NCI-H1048 (cell line): ENCODE results near the gene RHOB.
"Not testable (repeated sequence)": the region's sequence is repeated elsewhere in the genome, so short reads cannot be mapped to it uniquely, and the experiment has no call there.

Source experiments
- DNase-seq: peaks from one replicate; lab custom pipeline; 2025; lab: John Stamatoyannopoulos, UW

Gene RHOB

DNA sequence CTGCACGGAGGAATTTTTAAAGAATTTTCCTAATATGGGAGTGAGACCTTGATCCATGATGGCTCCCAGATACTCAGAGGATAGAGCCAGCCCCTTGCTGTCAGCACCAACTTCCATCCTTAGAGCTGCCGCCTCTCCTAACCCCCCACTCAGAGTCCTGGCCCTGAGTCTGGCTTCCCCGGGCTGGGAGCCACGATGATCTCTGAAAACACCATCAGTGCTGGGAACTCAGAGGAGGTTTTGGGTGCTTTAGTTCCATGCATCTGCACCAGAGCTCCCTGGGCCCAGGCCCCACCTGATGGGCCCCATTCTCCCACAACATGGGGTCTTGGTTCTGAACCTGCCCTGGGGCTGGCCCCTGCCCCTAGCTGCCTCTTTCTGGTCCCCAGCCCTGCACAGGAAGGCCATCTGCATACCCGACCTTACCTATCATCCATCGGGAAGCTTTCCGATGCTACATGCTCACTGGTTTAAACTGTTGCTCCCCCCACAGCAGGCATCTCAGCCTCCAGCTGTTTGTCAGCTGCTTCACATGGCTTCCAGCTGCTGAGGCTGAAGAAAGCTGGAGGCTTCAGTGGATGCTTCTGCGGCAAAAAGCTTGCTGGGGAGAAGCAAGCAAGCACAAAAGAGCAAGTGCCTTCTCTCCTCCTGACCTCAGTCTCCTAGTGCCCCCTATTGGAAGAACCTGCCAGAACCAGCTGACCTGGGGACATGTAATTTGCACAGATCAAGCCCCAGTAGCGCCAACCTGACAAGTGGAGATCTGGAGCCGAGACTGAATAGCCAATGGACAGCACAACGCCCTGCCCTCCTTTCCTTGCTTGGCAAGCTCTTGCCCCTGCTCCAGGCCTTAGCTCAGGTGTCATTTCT lies 24.2 kb upstream of the RHOB start:
- no peak for DNase-seq

GRCh38 chr2:20423359-20423758 lies 23.5 kb upstream of the RHOB start:
- no peak for DNase-seq

GRCh38 chr2:20423847-20424246 lies 23.0 kb upstream of the RHOB start:
- DNase-seq: no peak

DNA sequence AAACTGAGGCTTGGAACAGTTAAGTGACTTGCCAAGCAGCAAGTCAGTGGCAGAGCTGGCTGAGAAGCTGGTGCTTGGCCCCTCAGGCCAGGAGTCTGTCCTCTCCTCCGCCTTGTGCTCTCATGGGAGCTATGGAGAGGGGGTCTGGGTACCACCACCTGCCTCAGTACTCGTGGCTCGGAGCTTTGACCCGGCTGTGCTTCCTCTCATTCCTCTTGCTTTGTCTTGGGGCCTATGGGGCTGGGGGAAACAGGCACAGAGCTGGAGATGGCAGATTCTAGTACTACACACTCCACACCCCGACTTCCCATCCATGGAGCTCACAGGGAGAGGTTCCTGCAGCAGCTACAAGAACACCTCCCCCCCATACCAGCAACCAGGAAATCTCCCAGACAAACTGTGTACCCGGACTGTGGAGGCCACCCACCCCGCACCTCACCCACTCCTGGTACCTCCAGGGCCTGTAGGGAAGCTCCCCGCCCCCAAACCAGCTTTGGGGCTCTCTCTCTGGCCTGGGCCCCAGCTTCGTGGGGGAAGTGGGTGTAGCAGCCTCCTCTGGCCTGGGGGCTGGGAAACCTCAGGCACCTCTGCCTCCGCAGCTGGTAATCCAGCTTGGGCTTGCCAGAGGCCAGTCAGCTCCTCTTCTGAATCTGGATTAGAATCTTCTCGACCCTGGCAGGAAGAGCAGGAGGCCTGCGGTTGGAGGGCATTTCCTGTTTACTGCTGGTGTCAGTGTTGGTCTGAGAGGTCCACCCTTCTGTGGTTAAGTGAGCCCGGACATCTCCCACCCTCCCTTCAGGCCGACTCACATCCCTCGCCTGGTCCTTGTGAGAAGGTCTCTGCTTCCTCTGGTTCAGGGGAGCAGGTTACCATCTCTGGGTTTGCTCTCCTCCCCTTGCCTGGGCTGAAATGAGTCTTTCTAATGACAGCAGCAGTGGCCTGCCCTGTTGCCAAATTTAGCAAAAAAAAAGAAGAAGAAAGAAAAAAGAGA lies 22.3 kb upstream of the RHOB start:
- no peak for DNase-seq

- no peak for DNase-seq
Observed at GRCh38 chr2:20425371-20425881, 21.4 kb upstream of the RHOB start.

DNA sequence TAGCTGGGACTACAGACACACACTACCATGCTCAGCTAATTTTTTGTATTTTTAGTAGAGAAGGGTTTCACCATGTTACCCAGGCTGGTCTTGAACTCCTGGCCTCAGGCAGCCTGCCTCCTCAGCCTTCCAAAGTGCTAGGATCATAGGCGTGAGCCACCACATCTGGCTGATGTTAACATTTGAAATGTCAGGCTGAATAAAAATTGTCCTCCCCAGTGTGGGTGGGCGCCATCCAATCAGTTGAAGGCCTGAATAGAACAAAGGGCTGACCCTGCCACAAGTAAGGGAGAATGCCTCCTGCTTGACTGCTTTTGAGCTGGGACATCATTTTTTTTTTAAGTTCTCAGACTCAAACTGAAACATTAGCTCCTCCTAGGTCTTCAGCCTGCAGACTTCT lies 21.0 kb upstream of the RHOB start:
- no peak for DNase-seq

GRCh38 chr2:20427931-20428526 lies 18.8 kb upstream of the RHOB start:
- DNase-seq: no peak

- DNase-seq: no peak
Observed at GRCh38 chr2:20428717-20429490, 18.0 kb upstream of the RHOB start.

- no peak for DNase-seq
Observed at GRCh38 chr2:20429528-20429927, 17.3 kb upstream of the RHOB start.

- no peak for DNase-seq
Observed at GRCh38 chr2:20430035-20430434, 16.8 kb upstream of the RHOB start.

GRCh38 chr2:20430461-20431300 lies 16.2 kb upstream of the RHOB start:
- DNase-seq: no peak

DNA sequence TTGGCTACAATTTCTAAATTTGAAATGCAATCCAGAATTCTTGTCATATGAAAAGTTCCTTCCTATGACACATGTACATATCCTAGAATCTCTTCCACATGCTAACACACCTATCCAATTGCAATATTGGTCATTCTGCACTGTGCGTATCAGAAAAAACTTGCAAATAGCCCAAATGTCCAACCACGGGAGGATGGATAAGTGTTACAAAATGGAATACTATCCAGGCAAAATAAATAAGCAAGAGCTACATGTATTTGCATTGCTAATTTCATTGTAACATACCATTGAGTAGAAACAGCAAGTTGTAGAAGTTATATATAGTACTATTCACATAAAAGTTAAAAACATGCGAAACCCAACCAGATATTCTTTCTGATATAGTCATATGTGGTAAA lies 15.6 kb upstream of the RHOB start:
- DNase-seq: no peak

- DNase-seq: no peak
Observed at GRCh38 chr2:20431772-20432171, 15.1 kb upstream of the RHOB start.

DNA sequence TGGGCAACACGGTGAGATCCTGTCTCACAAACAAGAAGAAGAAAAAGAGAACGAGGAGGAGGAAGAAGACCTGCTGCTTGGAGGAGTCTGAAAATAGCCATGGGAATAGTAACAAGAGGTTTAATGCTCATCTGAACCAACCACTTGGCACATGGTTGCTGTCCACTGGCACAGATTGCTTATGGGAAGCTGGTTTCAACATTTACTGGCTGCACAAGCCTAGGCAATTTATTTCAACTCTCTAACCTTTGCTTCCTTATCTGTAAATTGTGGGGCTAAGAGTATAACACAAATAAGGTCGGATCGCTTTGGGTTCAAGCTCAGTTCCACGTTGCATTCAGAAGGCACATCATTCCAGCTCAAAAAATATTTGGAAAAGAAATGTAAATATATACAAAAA lies 14.2 kb upstream of the RHOB start:
- no peak for DNase-seq

DNA sequence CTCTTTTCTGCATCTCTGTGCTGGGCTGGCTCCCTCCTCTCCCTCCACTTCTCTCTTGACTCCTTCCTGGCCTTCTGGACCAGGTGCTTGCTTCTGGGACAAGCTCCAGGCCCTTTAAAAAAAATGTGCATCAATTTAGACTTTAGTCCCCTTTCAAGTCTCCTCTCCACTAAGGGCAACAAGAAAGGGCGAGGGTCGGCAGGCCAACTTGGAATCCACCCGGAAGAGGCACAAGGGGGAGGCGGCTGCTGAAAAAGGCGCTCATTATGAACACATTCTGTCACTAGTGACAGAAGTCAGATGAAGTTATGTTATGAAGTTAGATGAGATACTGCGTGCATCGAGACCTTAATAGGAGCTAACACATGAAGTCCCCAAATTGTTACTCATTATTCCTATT lies 13.6 kb upstream of the RHOB start:
- DNase-seq: no peak

DNA sequence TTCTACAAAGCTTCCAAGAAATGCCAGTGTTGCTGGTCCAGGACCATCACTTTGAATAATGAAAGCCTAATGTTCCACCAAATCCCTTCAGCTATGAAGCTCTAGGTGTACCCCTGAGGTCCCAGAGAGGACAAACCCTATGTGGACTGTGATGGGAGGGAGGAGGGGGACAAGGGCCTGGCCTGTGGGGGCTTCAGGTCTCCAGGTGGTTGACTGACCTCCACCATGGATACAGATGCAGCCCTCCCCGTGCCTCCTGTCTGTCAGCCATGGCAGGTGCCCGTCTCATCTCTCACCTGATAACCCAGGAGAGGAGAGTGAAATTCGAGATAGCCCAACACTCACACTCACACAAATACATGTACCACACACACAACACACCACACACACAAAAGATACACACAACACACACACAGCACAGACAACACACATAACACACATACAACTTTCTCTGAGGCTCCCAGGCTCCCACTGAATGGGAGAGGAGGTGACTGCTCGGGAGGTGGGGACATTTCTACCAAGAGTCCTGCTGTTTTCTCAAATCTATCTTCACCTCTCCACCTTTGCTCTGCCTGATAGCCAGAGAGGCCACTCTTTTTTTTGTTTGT lies 12.8 kb upstream of the RHOB start:
- no peak for DNase-seq

DNA sequence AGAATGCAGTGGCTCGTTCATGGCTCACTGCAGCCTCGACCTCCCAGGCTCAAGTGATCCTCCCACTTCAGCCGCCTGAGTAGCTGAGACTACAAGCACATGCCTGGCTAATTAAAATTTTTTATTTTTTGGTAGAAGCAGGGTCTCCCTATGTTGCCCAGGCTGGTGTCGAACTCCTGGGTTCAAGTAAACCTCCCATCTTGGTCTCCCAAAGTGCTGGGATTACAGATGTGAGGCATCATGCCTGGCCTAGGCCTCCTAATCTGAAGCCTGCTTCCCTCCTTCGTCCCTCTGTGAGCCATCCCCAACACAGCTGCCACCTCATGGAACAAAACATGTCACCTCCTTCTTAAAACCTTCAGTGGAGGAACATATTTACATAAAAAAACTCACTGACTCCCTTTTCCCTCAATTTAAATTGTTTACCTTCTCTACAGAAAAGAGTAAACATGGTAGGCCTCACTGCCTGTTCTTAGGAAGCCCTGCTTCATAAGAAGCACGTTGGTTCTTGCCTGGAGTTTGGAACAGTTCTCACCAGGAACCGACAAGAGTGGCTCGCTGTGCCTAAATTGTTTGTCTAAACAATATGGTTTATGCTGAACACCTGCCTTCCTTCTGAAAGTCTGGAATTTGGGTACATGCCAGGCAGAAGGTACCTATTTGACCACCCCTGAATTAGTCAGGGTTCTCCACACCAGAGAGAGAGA lies 12.1 kb upstream of the RHOB start:
- no peak for DNase-seq

GRCh38 chr2:20435456-20435855 lies 11.4 kb upstream of the RHOB start:
- DNase-seq: not testable (repeated sequence)

- no peak for DNase-seq
Observed at GRCh38 chr2:20436716-20437470, 10.0 kb upstream of the RHOB start.
